Muscle of leg (tissue), 11 donors: ENCODE measurements around the gene C6orf58. TPM values are rescaled to one million over a fixed set of nuclear protein-coding genes. Genes with fewer than 3 reads are reported as not detected.
A peak's percentile ranks its signal among the peaks of the same experiment; 100 is the strongest.
"Not testable (repeated sequence)": the region's sequence is repeated elsewhere in the genome, so short reads cannot be mapped to it uniquely, and the experiment has no call there.

Experiments used
- DNase-seq: peaks from one replicate; pipeline ENCODE4 v3.0.0; 2013
- H3K27ac ChIP-seq: one replicate; pipeline ENCODE4 v1.5.1; 2013; ENCODE audit warnings: mild to moderate bottlenecking, low read length, control low read depth
- H3K27me3 ChIP-seq: one replicate; pipeline ENCODE4 v1.6.1; 2013; ENCODE audit warnings: low read length; ENCODE audit not compliant: control insufficient read depth, insufficient read depth
- H3K36me3 ChIP-seq: one replicate; pipeline ENCODE4 v1.6.1; 2013; ENCODE audit warnings: low read length; ENCODE audit not compliant: control insufficient read depth, insufficient read depth
- H3K4me1 ChIP-seq: one replicate; pipeline ENCODE4 v1.6.1; 2013; ENCODE audit warnings: low read length; ENCODE audit not compliant: control insufficient read depth, insufficient read depth
- H3K4me3 ChIP-seq: one replicate; pipeline ENCODE4 v1.5.1; 2013; ENCODE audit warnings: low read length, control low read depth
- H3K9me3 ChIP-seq: replicated peaks from 2 replicates; pipeline ENCODE4 v1.6.1; 2013; ENCODE audit warnings: low read depth, low read length; ENCODE audit not compliant: control insufficient read depth
- WGBS: methylation state at CpG from one replicate; pipeline ENCODE4 v1.1.5; 2013; ENCODE audit warnings: missing lambda C conversion rate; ENCODE audit not compliant: insufficient coverage; 5-methylcytosine and 5-hydroxymethylcytosine counted together
- polyA plus RNA-seq, 8 donors: library from polyadenylated mRNA; unstranded; fragments of 120-200 nt; gene quantifications; one replicate each; pipeline versions ENCODE4 v1.2.1 to v1.2.3, GENCODE V29; 2013; ENCODE audit warnings: inconsistent platforms in 1 of 8, low replicate concordance in 1 of 8; ENCODE audit not compliant: insufficient read length in 8 of 8, insufficient read depth in 1 of 8
- total RNA-seq: library from RNA; stranded (reverse); fragments of 120-200 nt; gene quantifications from one replicate; pipeline ENCODE4 v1.2.4, GENCODE V29; 2013

Gene C6orf58
- total and polyA plus RNA-seq, 9 donors: 0.09 to 1.5 (median 0.60) TPM

DNA sequence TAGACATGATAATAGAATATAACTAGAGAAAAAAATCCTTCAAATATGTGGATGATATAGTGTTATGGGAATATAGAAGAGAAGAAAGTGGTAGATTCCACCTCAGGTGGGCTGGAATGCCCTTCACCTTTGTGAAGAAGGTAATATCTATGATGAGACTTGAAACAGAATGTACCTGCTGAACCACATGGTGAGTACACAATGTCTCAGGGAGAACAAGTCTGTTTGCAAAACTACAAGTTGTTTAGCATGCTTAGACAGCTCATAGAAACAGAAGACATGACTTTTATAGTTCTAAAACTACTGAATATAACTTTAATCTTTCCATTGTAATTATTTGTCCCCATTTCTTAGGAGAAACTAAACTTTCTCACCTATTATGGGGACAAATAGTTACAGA lies 12.2 kb downstream of the C6orf58 start:
- H3K27me3 ChIP-seq: no peaks in the 10 kb centered on the region
- DNase-seq: no peak

DNA sequence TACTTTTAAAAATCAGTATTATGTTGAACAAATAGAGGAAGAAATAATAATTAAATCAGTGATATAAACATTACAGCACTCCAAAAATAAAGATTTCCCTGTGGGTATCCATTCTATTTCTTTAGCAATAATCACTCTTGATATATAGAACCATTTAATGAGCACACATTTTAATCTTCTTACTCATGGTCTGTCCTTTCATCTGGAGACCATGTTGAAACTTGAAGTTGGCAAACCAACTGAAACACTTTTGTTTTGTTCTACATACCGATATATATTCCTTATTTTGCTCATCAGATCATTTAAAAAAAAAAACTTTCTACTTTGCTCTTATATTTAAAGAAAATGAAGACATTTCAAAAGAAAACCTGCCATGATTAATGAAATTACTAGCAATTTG lies 13.4 kb downstream of the C6orf58 start:
- DNase-seq: no peak
- Histone ChIP-seq H3K27me3 (no peaks in the 10 kb centered on the region), H3K27ac (no peak overlapping the region), H3K36me3 (no peaks in the 10 kb centered on the region), H3K4me3 (no peak overlapping the region), H3K9me3 (no peaks in the 10 kb centered on the region), H3K4me1 (no peaks in the 10 kb centered on the region)
- no CpG with 5 or more reads among the region's 1 CpG for WGBS

More for the DNA sequence above, 12.2 kb downstream of the C6orf58 start:
- Histone ChIP-seq H3K4me3 (no peak overlapping the region), H3K36me3 (no peaks in the 10 kb centered on the region), H3K4me1 (no peaks in the 10 kb centered on the region), H3K9me3 (no peaks in the 10 kb centered on the region), H3K27ac (no peak overlapping the region)

DNA sequence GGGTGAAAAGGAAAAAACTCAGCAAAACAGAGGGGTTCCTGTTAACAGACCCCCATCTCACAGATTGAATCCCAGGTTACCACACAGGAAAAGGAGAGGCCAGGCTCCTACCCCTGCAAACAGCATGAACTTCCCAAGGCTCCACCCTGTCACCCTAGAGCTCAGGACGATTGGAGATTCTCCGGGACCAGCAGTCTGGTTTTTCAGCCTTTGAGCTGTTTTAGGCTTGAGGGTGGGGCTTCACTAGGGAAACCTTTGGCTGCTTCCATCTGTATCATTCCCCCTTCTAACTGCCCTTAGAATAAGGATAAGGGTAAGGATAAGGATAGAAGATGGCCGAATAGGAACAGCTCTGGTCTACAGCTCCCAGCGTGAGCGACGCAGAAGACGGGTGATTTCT lies 16.0 kb downstream of the C6orf58 start:
- WGBS: no CpG with 5 or more reads among the region's 7 CpGs
- Histone ChIP-seq H3K4me3 (no peak overlapping the region), H3K27ac (no peak overlapping the region), H3K4me1 (no peaks in the 10 kb centered on the region), H3K27me3 (no peaks in the 10 kb centered on the region), H3K9me3 (no peaks in the 10 kb centered on the region), H3K36me3 (no peaks in the 10 kb centered on the region)
- no peak for DNase-seq

DNA sequence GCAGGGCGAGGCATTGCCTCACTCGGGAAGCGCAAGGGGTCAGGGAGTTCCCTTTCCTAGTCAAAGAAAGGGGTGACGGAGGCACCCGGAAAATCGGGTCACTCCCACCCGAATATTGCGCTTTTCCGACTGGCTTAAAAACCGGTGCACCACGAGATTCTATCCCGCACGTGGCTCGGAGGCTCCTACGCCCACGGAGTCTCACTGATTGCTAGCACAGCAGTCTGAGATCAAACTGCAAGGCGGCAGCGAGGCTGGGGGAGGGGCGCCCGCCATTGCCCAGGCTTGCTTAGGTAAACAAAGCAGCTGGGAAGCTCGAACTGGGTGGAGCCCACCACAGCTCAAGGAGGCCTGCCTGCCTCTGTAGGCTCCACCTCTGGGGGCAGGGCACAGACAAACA lies 16.5 kb downstream of the C6orf58 start:
- H3K4me3 ChIP-seq, H3K36me3 ChIP-seq, H3K27ac ChIP-seq, DNase-seq, H3K27me3 ChIP-seq, H3K4me1 ChIP-seq, H3K9me3 ChIP-seq: not testable (repeated sequence)
- 93% methylated on average over 3 of the region's 21 CpGs for WGBS

DNA sequence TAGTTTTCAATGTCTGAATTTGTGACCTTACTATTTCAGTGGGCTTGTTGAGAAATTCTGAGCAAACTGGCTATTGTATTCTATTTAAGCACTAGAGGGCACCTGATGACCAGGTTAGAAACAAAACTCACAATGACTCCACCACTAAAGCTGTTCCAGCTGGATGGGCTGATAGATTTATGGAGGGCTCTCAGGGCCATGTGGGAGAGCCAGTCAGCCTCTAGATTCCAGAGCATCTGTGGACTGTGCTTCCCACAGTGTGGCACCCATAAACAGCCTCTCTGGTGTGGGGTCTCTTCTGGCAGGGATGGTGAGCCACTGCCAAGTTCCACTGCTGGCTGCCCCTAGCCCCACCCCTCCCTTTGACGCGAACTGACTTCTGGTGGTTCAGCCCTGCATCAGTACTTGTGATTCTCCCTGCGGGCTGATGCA lies 29.2 kb downstream of the C6orf58 start:
- H3K9me3 ChIP-seq: no peaks in the 10 kb centered on the region
- no peaks in the 10 kb centered on the region for H3K4me1 ChIP-seq
- 50% methylated on average over 2 of the region's 3 CpGs for WGBS
- no peaks in the 10 kb centered on the region for H3K27me3 ChIP-seq
- no peak overlapping the region for H3K27ac ChIP-seq
- no peaks in the 10 kb centered on the region for H3K36me3 ChIP-seq
- no peak overlapping the region for H3K4me3 ChIP-seq
- DNase-seq: peak; percentile 13

DNA sequence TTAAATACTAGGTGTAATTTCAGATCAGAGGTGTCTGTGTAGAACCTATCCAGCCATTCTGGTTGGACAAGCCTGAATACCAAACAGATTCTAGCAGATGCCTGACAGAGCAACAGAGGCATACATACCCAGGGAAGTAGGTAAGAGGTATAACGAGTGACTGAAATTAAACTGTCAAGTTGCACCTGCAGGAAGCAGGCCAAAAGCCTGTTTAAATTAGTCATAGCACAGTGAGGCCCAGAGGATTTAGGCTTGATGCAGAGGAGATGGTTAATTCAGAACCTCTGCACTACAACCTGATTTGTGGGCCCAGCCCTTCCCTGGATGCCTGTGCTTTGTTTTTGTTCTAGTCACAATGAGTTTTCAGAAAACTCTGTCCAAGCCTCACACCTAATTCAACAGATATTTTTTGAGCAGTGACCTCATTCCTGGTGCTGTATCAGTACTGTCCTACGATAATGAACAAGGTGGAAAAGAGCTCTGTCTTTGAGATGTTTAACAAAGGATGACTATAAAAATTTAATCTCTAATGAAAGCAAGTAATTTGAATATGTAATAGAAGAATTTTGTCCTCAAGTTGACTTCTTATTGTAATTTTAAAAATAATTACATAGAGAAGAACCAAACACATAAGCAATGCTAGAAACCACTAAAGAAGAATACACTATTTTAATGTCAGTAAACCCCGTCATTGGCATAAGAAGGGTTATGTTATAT lies 31.7 kb downstream of the C6orf58 start:
- Histone ChIP-seq H3K9me3 (no peaks in the 10 kb centered on the region), H3K27me3 (no peaks in the 10 kb centered on the region), H3K36me3 (no peaks in the 10 kb centered on the region), H3K27ac (no peak overlapping the region), H3K4me1 (no peaks in the 10 kb centered on the region), H3K4me3 (no peak overlapping the region)
- no CpG with 5 or more reads among the region's 3 CpGs for WGBS
- no peak for DNase-seq

DNA sequence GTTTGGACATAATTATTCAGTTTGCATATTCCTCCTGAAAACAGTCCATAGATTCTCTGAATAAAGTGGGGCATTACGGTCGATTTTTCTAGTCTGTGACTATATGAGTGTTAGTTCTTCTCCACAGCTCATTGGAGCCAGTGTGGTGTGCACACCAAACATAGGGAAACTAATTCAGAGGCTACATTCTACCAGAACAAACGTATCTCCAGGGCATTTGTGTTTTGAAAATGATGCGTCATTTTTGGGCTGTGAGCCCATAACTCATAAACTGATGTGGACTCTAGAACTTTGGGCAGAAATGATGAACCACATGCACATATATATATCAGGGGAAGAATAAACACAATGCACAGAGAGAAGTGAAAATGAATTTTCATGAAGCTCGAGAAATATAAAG lies 41.8 kb downstream of the C6orf58 start:
- no peaks in the 10 kb centered on the region for H3K4me1 ChIP-seq
- no peak for DNase-seq

DNA sequence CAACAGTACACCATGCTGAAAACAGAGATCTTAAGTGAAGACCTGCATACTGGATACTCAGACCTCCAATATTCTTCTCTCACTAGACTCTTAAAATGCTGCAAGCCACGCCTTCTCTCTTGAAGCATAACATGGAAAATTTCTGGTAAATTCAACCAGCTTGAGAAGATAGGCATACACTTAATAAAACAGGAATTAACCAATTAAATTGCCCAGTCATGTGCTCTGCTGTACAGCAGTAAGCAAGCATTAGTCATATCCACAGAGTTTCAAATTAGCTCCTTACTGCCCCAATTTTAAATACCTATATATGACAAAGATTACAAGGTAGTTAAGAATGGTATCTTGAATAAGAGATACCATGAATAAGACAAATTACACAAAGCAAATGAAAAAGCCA lies 53.8 kb downstream of the C6orf58 start:
- Histone ChIP-seq H3K27ac (no peak overlapping the region), H3K4me3 (no peak overlapping the region), H3K9me3 (no peaks in the 10 kb centered on the region), H3K27me3 (no peaks in the 10 kb centered on the region), H3K36me3 (no peaks in the 10 kb centered on the region), H3K4me1 (no peaks in the 10 kb centered on the region)
- WGBS: no CpG with 5 or more reads among the region's 1 CpG
- DNase-seq: no peak

More for the DNA sequence above, 41.8 kb downstream of the C6orf58 start:
- no peaks in the 10 kb centered on the region for H3K36me3 ChIP-seq
- H3K27me3 ChIP-seq: no peaks in the 10 kb centered on the region
- no peak overlapping the region for H3K27ac ChIP-seq
- no peaks in the 10 kb centered on the region for H3K9me3 ChIP-seq
- H3K4me3 ChIP-seq: no peak overlapping the region
- no CpG with 5 or more reads among the region's 5 CpGs for WGBS

DNA sequence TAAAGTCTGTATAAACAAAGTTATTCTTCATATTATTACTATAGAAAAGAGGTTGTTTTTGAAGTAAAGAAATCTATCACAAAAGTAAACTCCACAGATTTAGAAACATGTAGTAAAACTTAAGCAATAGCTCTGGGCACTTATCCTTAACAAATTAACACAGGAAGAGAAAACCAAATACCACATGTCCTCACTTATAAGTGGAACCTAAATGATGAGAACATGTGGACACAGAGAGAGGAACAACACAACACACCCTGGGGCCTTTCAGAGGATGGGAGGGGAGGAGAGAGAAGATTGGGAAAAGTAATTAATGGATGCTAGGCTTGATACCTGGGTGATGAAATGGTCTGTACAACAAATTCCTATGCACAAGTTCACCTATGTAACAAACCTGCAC lies 57.2 kb downstream of the C6orf58 start:
- Histone ChIP-seq H3K4me3 (no peak overlapping the region), H3K36me3 (no peaks in the 10 kb centered on the region), H3K27me3 (no peaks in the 10 kb centered on the region), H3K4me1 (no peaks in the 10 kb centered on the region), H3K27ac (no peak overlapping the region), H3K9me3 (no peaks in the 10 kb centered on the region)
- DNase-seq: no peak

DNA sequence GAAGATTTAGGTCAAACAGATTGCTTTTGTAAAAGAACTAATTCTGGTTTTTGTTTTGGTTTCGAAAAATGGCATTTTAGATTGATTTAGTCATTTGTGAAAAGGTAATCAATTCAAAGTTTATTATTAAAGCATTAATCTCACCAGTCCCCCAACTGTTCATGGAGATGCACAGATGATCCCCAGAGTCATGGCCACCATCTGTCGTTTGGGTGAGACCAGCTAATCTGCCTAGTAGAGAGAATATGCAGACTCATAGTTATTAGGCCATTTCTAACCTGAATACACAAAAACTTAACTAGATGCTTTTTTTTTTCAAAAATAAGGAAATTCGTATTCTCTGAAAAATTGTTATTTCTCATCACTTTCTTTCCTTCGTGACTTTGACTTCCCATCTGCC lies 58.1 kb downstream of the C6orf58 start:
- Histone ChIP-seq H3K4me1 (no peaks in the 10 kb centered on the region), H3K27me3 (no peaks in the 10 kb centered on the region), H3K36me3 (no peaks in the 10 kb centered on the region), H3K9me3 (no peaks in the 10 kb centered on the region), H3K27ac (no peak overlapping the region), H3K4me3 (no peak overlapping the region)
- WGBS: no CpG with 5 or more reads among the region's 4 CpGs
- no peak for DNase-seq

DNA sequence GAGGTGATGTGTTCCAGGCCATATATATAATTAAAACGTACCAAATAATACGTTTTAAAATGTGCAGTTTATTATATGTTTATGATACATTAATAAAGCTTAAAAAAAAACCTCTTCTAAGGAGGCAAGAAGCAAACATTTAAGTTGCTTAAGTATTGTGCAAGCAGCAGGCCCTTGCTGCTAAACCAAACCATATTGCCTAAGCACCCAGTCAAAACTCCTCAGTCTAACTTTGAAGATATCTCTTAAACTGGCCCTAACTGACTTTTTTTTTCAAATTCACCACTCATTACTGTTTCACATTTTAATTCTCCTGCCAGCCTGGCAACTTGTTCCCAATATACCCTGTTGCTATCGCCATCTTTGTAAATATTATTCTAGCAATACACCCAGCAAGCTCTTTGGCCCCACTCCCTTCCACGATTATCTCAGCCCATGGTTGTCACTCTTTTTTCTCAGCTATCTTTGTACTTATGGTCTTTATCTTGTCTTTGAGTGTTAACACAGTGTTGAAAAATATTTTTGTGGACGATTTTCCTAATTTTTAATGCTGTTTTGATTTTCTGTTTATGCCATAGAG lies 60.9 kb downstream of the C6orf58 start:
- WGBS: 60% methylated on average over 1 of the region's 5 CpGs

More for the DNA sequence above, 60.9 kb downstream of the C6orf58 start:
- H3K9me3 ChIP-seq: no peaks in the 10 kb centered on the region
- no peaks in the 10 kb centered on the region for H3K27me3 ChIP-seq
- no peak overlapping the region for H3K27ac ChIP-seq
- DNase-seq: no peak
- H3K4me1 ChIP-seq: no peaks in the 10 kb centered on the region
- H3K36me3 ChIP-seq: no peaks in the 10 kb centered on the region
- H3K4me3 ChIP-seq: no peak overlapping the region
